H1 (cell line): ENCODE data around the gene ZNF81. TPM values are rescaled to one million over a fixed set of nuclear protein-coding genes. Genes with fewer than 3 reads are reported as not detected.

Experiments
- CTCF ChIA-PET: fragments of 300-600 bp; sonication (Branson Sonifier 250); formaldehyde crosslinking; loops from one replicate; lab custom pipeline; 2021; ENCODE audit not compliant: partially characterized antibody; lab: Charles Lee
- POLR2A ChIA-PET: fragments of 300-600 bp; sonication (Branson Sonifier 250); formaldehyde crosslinking; loops from one replicate; lab custom pipeline; 2021; ENCODE audit warnings: inconsistent platforms; ENCODE audit not compliant: partially characterized antibody; lab: Charles Lee
- DNase-seq, 2 experiments: peaks; one replicate each; pipeline versions ENCODE4 v3.0.0 to v3.0.0-alpha.2; 2010 to 2022; ENCODE audit warnings: low spot score in 2 of 2, low read depth in 1 of 2, mixed read lengths in 1 of 2
- FAIRE-seq: peaks from 2 replicates; lab custom pipeline; 2011; peaks lifted over from hg19 to GRCh38; lab: Jason Lieb, UNC
- H2AFZ ChIP-seq: 2 replicates; pipeline ENCODE4 v1.8.1; 2012; ENCODE audit warnings: low read length, inconsistent platforms
- H2AK5ac ChIP-seq: 2 replicates; pipeline ENCODE4 v1.6.1; 2013; ENCODE audit warnings: low read depth, low read length
- H2BK120ac ChIP-seq: replicated peaks from 2 replicates; pipeline ENCODE3; 2013; ENCODE audit warnings: low read depth, low read length, inconsistent platforms
- H2BK12ac ChIP-seq: 2 replicates; pipeline ENCODE4 v1.6.1; 2013; ENCODE audit warnings: low read depth, low read length
- H2BK15ac ChIP-seq: 2 replicates; pipeline ENCODE4 v1.6.1; 2013; ENCODE audit warnings: low read length
- H2BK20ac ChIP-seq: 2 replicates; pipeline ENCODE4 v1.6.1; 2013; ENCODE audit warnings: low read length
- H2BK5ac ChIP-seq: 2 replicates; pipeline ENCODE4 v1.6.1; 2013; ENCODE audit warnings: low read depth, low read length
- H3K14ac ChIP-seq: 2 replicates; pipeline ENCODE4 v1.6.1; 2013; ENCODE audit warnings: inconsistent platforms; ENCODE audit not compliant: insufficient read length
- H3K18ac ChIP-seq: 2 replicates; pipeline ENCODE4 v1.6.1; 2013; ENCODE audit warnings: low read length; ENCODE audit errors: extremely low read depth
- H3K23ac ChIP-seq: 2 replicates; pipeline ENCODE4 v1.6.1; 2013; ENCODE audit warnings: inconsistent platforms; ENCODE audit not compliant: insufficient read length
- H3K23me2 ChIP-seq: 2 replicates; pipeline ENCODE4 v1.6.1; 2013; ENCODE audit warnings: low read depth, low read length
- H3K27ac ChIP-seq: 2 replicates; pipeline ENCODE4 v1.6.1; 2011; ENCODE audit warnings: low read depth, low read length, inconsistent platforms
- H3K27me3 ChIP-seq, 4 experiments: replicated peaks in 1 of 4; 1 replicate in 1 of 4; 2 replicates in 3 of 4; pipeline versions ENCODE4 v1.6.1 to v1.8.1; 2011 to 2013; ENCODE audit warnings: low read length in 3 of 4, mild to moderate bottlenecking in 3 of 4, inconsistent platforms in 2 of 4, mixed read lengths in 2 of 4, moderate library complexity in 1 of 4; ENCODE audit not compliant: control insufficient read depth in 3 of 4, insufficient read depth in 3 of 4; ENCODE audit errors: extremely low read depth in 1 of 4
- H3K36me3 ChIP-seq, 4 experiments: 2 replicates each; pipeline versions ENCODE4 v1.6.1 to v1.8.1; 2011 to 2013; ENCODE audit warnings: mild to moderate bottlenecking in 4 of 4, low read length in 3 of 4, moderate library complexity in 2 of 4, control low read depth in 1 of 4, inconsistent platforms in 1 of 4; ENCODE audit not compliant: insufficient read depth in 4 of 4, control insufficient read depth in 2 of 4
- H3K4ac ChIP-seq: replicated peaks from 2 replicates; pipeline ENCODE3; 2013; ENCODE audit warnings: low read length, low read depth, mixed read lengths, inconsistent platforms; ENCODE audit not compliant: insufficient read length
- H3K4me1 ChIP-seq, 4 experiments: replicated peaks in 1 of 4; 1 replicate in 1 of 4; 2 replicates in 3 of 4; pipeline versions ENCODE4 v1.6.1 to v1.8.1; 2011 to 2013; ENCODE audit warnings: low read length in 3 of 4, inconsistent platforms in 2 of 4, mixed read lengths in 1 of 4; ENCODE audit not compliant: insufficient read depth in 4 of 4, control insufficient read depth in 3 of 4
- H3K4me2 ChIP-seq, 2 experiments: 2 replicates each; pipeline versions ENCODE4 v1.6.1 to v1.8.1; 2011 to 2013; ENCODE audit warnings: low read depth in 2 of 2, low read length in 2 of 2, control low read depth in 1 of 2, inconsistent platforms in 1 of 2, mild to moderate bottlenecking in 1 of 2; ENCODE audit not compliant: insufficient read depth in 1 of 2
- H3K4me3 ChIP-seq, 4 experiments: fragments of 200-600, 300-600 bp in 1 of 4; sonication (generic), shearing (Covaris generic), sonication (Bioruptor Twin) in 1 of 4; 2 replicates each; pipeline versions ENCODE4 v1.5.1 to v1.8.1; 2011 to 2016; ENCODE audit warnings: low read length in 4 of 4, low read depth in 3 of 4, control low read depth in 2 of 4, inconsistent platforms in 2 of 4, mild to moderate bottlenecking in 2 of 4, mixed read lengths in 1 of 4, moderate library complexity in 1 of 4; ENCODE audit not compliant: insufficient read depth in 2 of 4; ENCODE audit errors: extremely low read depth in 1 of 4
- H3K56ac ChIP-seq: replicated peaks from 2 replicates; pipeline ENCODE3; 2013; ENCODE audit warnings: low read depth, mild to moderate bottlenecking, mixed read lengths, low read length, inconsistent platforms; ENCODE audit not compliant: insufficient read length
- H3K79me1 ChIP-seq: 2 replicates; pipeline ENCODE4 v1.6.1; 2013; ENCODE audit warnings: low read depth, low read length, control low read depth
- H3K79me2 ChIP-seq, 2 experiments: 2 replicates each; pipeline versions ENCODE4 v1.6.1 to v1.8.1; 2012 to 2013; ENCODE audit warnings: low read length in 2 of 2, mild to moderate bottlenecking in 2 of 2, inconsistent platforms in 1 of 2; ENCODE audit not compliant: insufficient read depth in 2 of 2, control insufficient read depth in 1 of 2
- H3K9ac ChIP-seq, 4 experiments: replicated peaks in 1 of 4; 1 replicate in 1 of 4; 2 replicates in 3 of 4; pipeline versions ENCODE4 v1.6.1 to v1.8.1; 2011 to 2013; ENCODE audit warnings: low read depth in 3 of 4, low read length in 3 of 4, control low read depth in 2 of 4, mild to moderate bottlenecking in 2 of 4, moderate library complexity in 2 of 4, inconsistent platforms in 1 of 4; ENCODE audit errors: extremely low read depth in 1 of 4
- H3K9me3 ChIP-seq, 2 experiments: 2 replicates each; pipeline versions ENCODE4 v1.6.1 to v1.8.1; 2012 to 2013; ENCODE audit warnings: mild to moderate bottlenecking in 2 of 2, moderate library complexity in 2 of 2, control low read depth in 1 of 2, inconsistent platforms in 1 of 2, low read depth in 1 of 2, low read length in 1 of 2, mixed read lengths in 1 of 2; ENCODE audit not compliant: insufficient read depth in 2 of 2
- H4K20me1 ChIP-seq, 2 experiments: replicated peaks in 1 of 2; 2 replicates each; pipeline versions ENCODE3 to v1.8.1; 2011 to 2013; ENCODE audit warnings: inconsistent platforms in 2 of 2, low read length in 2 of 2, mild to moderate bottlenecking in 1 of 2; ENCODE audit not compliant: insufficient read depth in 2 of 2, control insufficient read depth in 1 of 2
- H4K5ac ChIP-seq: 2 replicates; pipeline ENCODE4 v1.6.1; 2013; ENCODE audit warnings: low read length, low read depth, mixed read lengths, inconsistent platforms; ENCODE audit not compliant: insufficient read length
- H4K8ac ChIP-seq: 2 replicates; pipeline ENCODE4 v1.8.0; 2013; ENCODE audit warnings: mild to moderate bottlenecking, moderate library complexity, low read length, inconsistent platforms; ENCODE audit not compliant: insufficient read depth; ENCODE audit errors: extremely low read depth
- H4K91ac ChIP-seq: replicated peaks from 2 replicates; pipeline ENCODE3; 2013; ENCODE audit warnings: low read length, mixed read lengths, inconsistent platforms; ENCODE audit not compliant: insufficient read length
- MAFK ChIP-seq: IDR thresholded peaks from 2 replicates; pipeline ENCODE4 v1.6.1; 2012; ENCODE audit warnings: low read depth, mild to moderate bottlenecking, improper control_type of control experiment, low read length
- NANOG ChIP-seq: IDR thresholded peaks from 2 replicates; pipeline ENCODE4 v1.6.1; 2011; ENCODE audit warnings: low read length, low read depth, mild to moderate bottlenecking, inconsistent platforms; ENCODE audit not compliant: insufficient read depth, poor library complexity, severe bottlenecking
- SIX5 ChIP-seq: IDR thresholded peaks from 2 replicates; pipeline ENCODE4 v1.6.1; 2011; ENCODE audit warnings: mild to moderate bottlenecking, low read depth, low read length
- SRF ChIP-seq: IDR thresholded peaks from 2 replicates; pipeline ENCODE4 v1.6.1; 2011; ENCODE audit warnings: mild to moderate bottlenecking, low read depth, low read length, moderate library complexity
- TEAD4 ChIP-seq: IDR thresholded peaks from 2 replicates; pipeline ENCODE4 v1.6.1; 2012; ENCODE audit warnings: low read depth, low read length, inconsistent platforms, mixed read lengths
- WGBS, 2 experiments: shearing (Covaris generic) in 1 of 2; methylation state at CpG; one replicate each; pipeline versions ENCODE4 v1.1.6 to v1.1.7; 2013 to 2015; ENCODE audit warnings: low lambda C conversion rate in 2 of 2, mixed read lengths in 2 of 2, inconsistent platforms in 1 of 2, low coverage in 1 of 2, missing lambda C conversion rate in 1 of 2; ENCODE audit not compliant: insufficient replicate concordance in 2 of 2, insufficient coverage in 1 of 2, insufficient read length in 1 of 2; ENCODE audit errors: extremely low coverage in 1 of 2, missing lambda C conversion rate in 1 of 2; 5-methylcytosine and 5-hydroxymethylcytosine counted together
- polyA plus RNA-seq, 7 experiments: library from polyadenylated mRNA; depleted of rRNA in 3 of 7; stranded (reverse) in 5 of 7; unstranded in 2 of 7; fragments of >200 nt in 5 of 7; fragments of 200-250 nt in 2 of 7; gene quantifications; 1 replicate in 5 of 7; 2 replicates in 1 of 7; 4 replicates in 1 of 7; pipeline versions ENCODE4 v1.2.1 to v1.2.3, GENCODE V29; 2011 to 2013; ENCODE audit warnings: missing spikeins in 2 of 7, mixed read lengths in 2 of 7
- total RNA-seq: library from RNA; stranded (reverse); fragmentation: NEBNext Ultra II Directional; extraction: Animal tissue kit (Norgen Biotek cat#: 25700); gene quantifications from 2 replicates; pipeline ENCODE4 v1.2.1, GENCODE V29; 2021

The ZNF81 gene
- total and polyA plus RNA-seq, 2 of the 8 experiments (the other 6 are each of a cell fraction or from before 2014, with no cell fraction given), result 3.4 to 10.0 TPM

DNA sequence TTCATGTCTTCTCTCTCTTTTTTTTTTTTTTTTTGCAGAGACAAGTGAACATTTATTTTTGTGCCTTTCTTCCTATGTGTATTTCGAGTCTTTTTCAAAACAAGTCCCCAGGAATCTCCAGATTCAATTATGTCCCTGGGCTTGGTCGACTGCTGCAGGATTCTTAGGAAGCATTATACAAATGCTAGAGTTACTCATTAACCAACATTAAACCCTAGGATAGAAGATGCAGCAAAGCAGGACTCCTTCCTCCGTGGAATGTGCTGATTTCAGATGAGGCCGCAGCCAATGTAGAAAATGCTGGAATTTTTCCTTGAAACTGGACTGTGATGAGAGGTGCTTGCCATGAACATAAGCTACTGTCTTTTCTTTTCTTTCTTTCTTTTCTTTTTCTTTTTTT, 3.4 kb downstream of the ZNF81 start:
- no peak overlapping the region for H2BK20ac ChIP-seq
- H4K8ac ChIP-seq, result no peak overlapping the region
- no peak overlapping the region for H3K27ac ChIP-seq
- no peak overlapping the region for H2AFZ ChIP-seq
- H3K23me2 ChIP-seq, result 0 out of 2 replicates have a peak, but pooled peaks cover 2% of the 10 kb centered on the region
- no peak overlapping the region for H3K4me3 ChIP-seq
- H3K23ac ChIP-seq, result no peak overlapping the region
- H3K4ac ChIP-seq, result no peak overlapping the region
- H3K56ac ChIP-seq, result no peak overlapping the region
- no peak overlapping the region for H4K91ac ChIP-seq
- H4K20me1 ChIP-seq, result no peaks in the 10 kb centered on the region
- no peak overlapping the region for H2BK12ac ChIP-seq
- no peak overlapping the region for H3K18ac ChIP-seq
- H3K4me2 ChIP-seq, result no peak overlapping the region
- no peak overlapping the region for H3K14ac ChIP-seq
- POLR2A ChIA-PET, result no interaction called here
- no peak overlapping the region for H3K9ac ChIP-seq
- H3K27me3 ChIP-seq, result no peaks in the 10 kb centered on the region
- H2BK120ac ChIP-seq, result no peak overlapping the region
- no peaks in the 10 kb centered on the region for H3K36me3 ChIP-seq
- H4K5ac ChIP-seq, result no peak overlapping the region
- WGBS, 2 experiments, result 96% methylated on average over 3 of the region's 4 CpGs; no CpG with 5 or more reads in 1 of the 2 experiments
- DNase-seq (no peak), FAIRE-seq (no peak)
- H3K9me3 ChIP-seq, result no peaks in the 10 kb centered on the region
- H3K79me1 ChIP-seq, result no peaks in the 10 kb centered on the region
- H3K79me2 ChIP-seq, result peaks cover 0 to 14% of the 10 kb centered on the region in 2 experiments; a peak in 2 of 4 replicates
- CTCF ChIA-PET, result interaction anchor here (0.7 kb wide), 1 partner anchor 47 kb away, joined by 3 read pairs; no protein-coding TSS in a partner anchor
- H2BK5ac ChIP-seq, result no peak overlapping the region
- H2AK5ac ChIP-seq, result no peak overlapping the region
- TF ChIP-seq SIX5 (no peak), NANOG (no peak), TEAD4 (no peak), SRF (no peak), MAFK (no peak)
- no peak overlapping the region for H2BK15ac ChIP-seq
- H3K4me1 ChIP-seq, result peaks cover 0 to 3% (median 0%) of the 10 kb centered on the region in 4 experiments; a peak in 1 of 7 replicates
